ENCODE measurements around the gene DES. TPM values are rescaled to one million over a fixed set of nuclear protein-coding genes. Genes with fewer than 3 reads are reported as not detected.

Gene DES
- not detected in 2 replicates for polyA plus RNA-seq
- not detected in 2 replicates for polyA minus RNA-seq

- H3K9me3 ChIP-seq (ENCODE audit: low read length), result no peaks in the 10 kb centered on the region
- H3K4me2 ChIP-seq (ENCODE audit: low read length), result no peak within 1 kb of the TSS
- H3K4me3 ChIP-seq (ENCODE audit: low read length), result no peak within 1 kb of the TSS
- H3K9me2 ChIP-seq (ENCODE audit: insufficient read depth, low read length), result no peaks in the 10 kb centered on the region
- H3K9ac ChIP-seq (ENCODE audit: low read length), result no peak within 1 kb of the TSS
- H3K79me2 ChIP-seq (replicated peaks; ENCODE audit: insufficient read depth, low read length), result no peaks in the 10 kb centered on the region
- H3K27me3 ChIP-seq (ENCODE audit: insufficient read depth, low read depth, low read length), result peaks cover 18% of the 10 kb centered on the region
- H4K20me1 ChIP-seq (ENCODE audit: insufficient read depth), result no peaks in the 10 kb centered on the region
- TF ChIP-seq MXI1 (conservative IDR thresholded peaks at IDR 0.05; ENCODE audit: poor library complexity, severe bottlenecking) (no peak), POLR2AphosphoS5 (IDR thresholded peaks at IDR 0.05) (no peak), SMC3 (conservative IDR thresholded peaks at IDR 0.05; ENCODE audit: poor library complexity) (no peak), TAF1 (IDR thresholded peaks at IDR 0.05; ENCODE audit: low read depth) (no peak), EP300 (conservative IDR thresholded peaks at IDR 0.05; ENCODE audit: poor library complexity, severe bottlenecking) (no peak), CTCF (IDR thresholded peaks at IDR 0.05; ENCODE audit: poor library complexity, severe bottlenecking) (no peak), REST (IDR thresholded peaks at IDR 0.05; ENCODE audit: borderline replicate concordance) (no peak), RAD21 (conservative IDR thresholded peaks at IDR 0.05) (no peak), EZH2 (IDR thresholded peaks at IDR 0.05; ENCODE audit: borderline replicate concordance, insufficient read depth, low read length, poor library complexity, severe bottlenecking) (no peak)
- H2AFZ ChIP-seq (ENCODE audit: low read depth, low read length), result no peak within 1 kb of the TSS
- no peak within 1 kb of the TSS for H3K27ac ChIP-seq (ENCODE audit: low read length)
- no peaks in the 10 kb centered on the region for H3F3A ChIP-seq (ENCODE audit: insufficient read depth, low read length, poor library complexity, severe bottlenecking)
- H3K36me3 ChIP-seq (ENCODE audit: insufficient read depth, low read length), result no peaks in the 10 kb centered on the region
These were observed at the start of gene DES for GRCh38 chr2:219418155-219419011. DES (plus strand) TSS chr2:219418377; CDS start chr2:219418463, 86 bp downstream.

GRCh38 chr2:219368690-219369191 is 49.4 kb upstream of the DES start:
- TF ChIP-seq EP300 (conservative IDR thresholded peaks at IDR 0.05; ENCODE audit: poor library complexity, severe bottlenecking), result no peak
- no peak for TF ChIP-seq MXI1 (conservative IDR thresholded peaks at IDR 0.05; ENCODE audit: poor library complexity, severe bottlenecking)
- TF ChIP-seq REST (IDR thresholded peaks at IDR 0.05; ENCODE audit: borderline replicate concordance), result no peak
- no peak for TF ChIP-seq EZH2 (IDR thresholded peaks at IDR 0.05; ENCODE audit: borderline replicate concordance, insufficient read depth, low read length, poor library complexity, severe bottlenecking)
- TF ChIP-seq POLR2AphosphoS5 (IDR thresholded peaks at IDR 0.05), result no peak
- no peak for TF ChIP-seq RAD21 (conservative IDR thresholded peaks at IDR 0.05)
- no peak for TF ChIP-seq SMC3 (conservative IDR thresholded peaks at IDR 0.05; ENCODE audit: poor library complexity)
- TF ChIP-seq CTCF (IDR thresholded peaks at IDR 0.05; ENCODE audit: poor library complexity, severe bottlenecking), result no peak
- TF ChIP-seq TAF1 (IDR thresholded peaks at IDR 0.05; ENCODE audit: low read depth), result no peak
- Histone ChIP-seq H3K36me3 (ENCODE audit: insufficient read depth, low read length) (no peaks in the 10 kb centered on the region), H3K9ac (ENCODE audit: low read length) (no peak overlapping the region)

More at GRCh38 chr2:219368690-219369191, 49.4 kb upstream of the DES start:
- H3K4me3 ChIP-seq (ENCODE audit: low read length), result no peak overlapping the region
- H3K4me2 ChIP-seq (ENCODE audit: low read length), result no peak overlapping the region
- no peaks in the 10 kb centered on the region for H3F3A ChIP-seq (ENCODE audit: insufficient read depth, low read length, poor library complexity, severe bottlenecking)
- no peaks in the 10 kb centered on the region for H3K27me3 ChIP-seq (ENCODE audit: insufficient read depth, low read depth, low read length)
- H3K79me2 ChIP-seq (replicated peaks; ENCODE audit: insufficient read depth, low read length), result no peaks in the 10 kb centered on the region
- H2AFZ ChIP-seq (ENCODE audit: low read depth, low read length), result no peak overlapping the region
- H4K20me1 ChIP-seq (ENCODE audit: insufficient read depth), result no peaks in the 10 kb centered on the region
- no peak overlapping the region for H3K27ac ChIP-seq (ENCODE audit: low read length)
- no peaks in the 10 kb centered on the region for H3K9me2 ChIP-seq (ENCODE audit: insufficient read depth, low read length)
- H3K9me3 ChIP-seq (ENCODE audit: low read length), result no peaks in the 10 kb centered on the region
